Smooth muscle cell (in vitro differentiated cells): ENCODE results near the gene SUSD1. TPM values are rescaled to one million over a fixed set of nuclear protein-coding genes. Genes with fewer than 3 reads are reported as not detected.

Experiments
- DNase-seq: peaks from one replicate; lab custom pipeline; 2025; ENCODE audit not compliant: unreplicated experiment; lab: John Stamatoyannopoulos, UW
- H2AFZ ChIP-seq: fragments of 200-600 bp; sonication (generic); 2 replicates; pipeline ENCODE4 v1.6.0; 2016; ENCODE audit warnings: antibody characterized with exemption, low read depth, mild to moderate bottlenecking
- H3F3A ChIP-seq: fragments of 200-600 bp; sonication (generic); 2 replicates; pipeline ENCODE4 v1.6.0; 2017; ENCODE audit warnings: antibody characterized with exemption, low read depth
- H3K27ac ChIP-seq: fragments of 200-600 bp; sonication (generic); 2 replicates; pipeline ENCODE4 v1.5.1; 2016; ENCODE audit warnings: low read depth, mild to moderate bottlenecking
- H3K27me3 ChIP-seq: fragments of 200-600 bp; sonication (generic); 2 replicates; pipeline ENCODE4 v1.6.1; 2016; ENCODE audit warnings: low read depth, mild to moderate bottlenecking
- H3K36me3 ChIP-seq: fragments of 200-600 bp; sonication (generic); 2 replicates; pipeline ENCODE4 v1.5.1; 2016; ENCODE audit warnings: low read depth
- H3K4me1 ChIP-seq: fragments of 200-600 bp; sonication (generic); 2 replicates; pipeline ENCODE4 v1.5.1; 2016; ENCODE audit warnings: low read depth
- H3K4me2 ChIP-seq: fragments of 200-600 bp; sonication (generic); 2 replicates; pipeline ENCODE4 v1.6.0; 2016; ENCODE audit warnings: mild to moderate bottlenecking
- H3K4me3 ChIP-seq: fragments of 200-600 bp; sonication (generic); 2 replicates; pipeline ENCODE4 v1.5.1; 2016; ENCODE audit warnings: mild to moderate bottlenecking
- H3K79me2 ChIP-seq: fragments of 200-600 bp; sonication (generic); 2 replicates; pipeline ENCODE4 v1.6.0; 2016; ENCODE audit warnings: low read depth, mild to moderate bottlenecking
- H3K9ac ChIP-seq: fragments of 200-600 bp; sonication (generic); 2 replicates; pipeline ENCODE4 v1.6.0; 2016; ENCODE audit warnings: low read depth
- H3K9me3 ChIP-seq: fragments of 200-600 bp; sonication (generic); replicated peaks from 2 replicates; pipeline ENCODE4 v1.5.1; 2016; ENCODE audit warnings: low read depth
- H4K20me1 ChIP-seq: fragments of 200-600 bp; sonication (generic); 2 replicates; pipeline ENCODE4 v1.6.0; 2016; ENCODE audit warnings: low read depth
- CTCF ChIP-seq: fragments of 200-600 bp; sonication (generic); IDR thresholded peaks from 2 replicates; pipeline ENCODE4 v1.5.1; 2017; ENCODE audit warnings: borderline replicate concordance, mild to moderate bottlenecking, antibody characterized with exemption; ENCODE audit not compliant: insufficient read depth, poor library complexity, severe bottlenecking
- WGBS: methylation state at CpG from one replicate; pipeline ENCODE4 v1.1.7; 2016; ENCODE audit warnings: low lambda C conversion rate; 5-methylcytosine and 5-hydroxymethylcytosine counted together
- polyA plus RNA-seq: library from polyadenylated mRNA; unstranded; fragments of >200 nt; fragmentation: Nextera tagmentation; extraction: Ambion mirVana; gene quantifications from 2 replicates; pipeline ENCODE4 v1.2.1, GENCODE V29; 2016
- total RNA-seq: library from RNA; depleted of rRNA; stranded (reverse); fragments of >200 nt; gene quantifications from 2 replicates; pipeline ENCODE4 v1.2.3, GENCODE V29; 2014

The SUSD1 gene
- total and polyA plus RNA-seq, 2 experiments from 2014 or later, result 6.7 to 11.8 TPM

DNA sequence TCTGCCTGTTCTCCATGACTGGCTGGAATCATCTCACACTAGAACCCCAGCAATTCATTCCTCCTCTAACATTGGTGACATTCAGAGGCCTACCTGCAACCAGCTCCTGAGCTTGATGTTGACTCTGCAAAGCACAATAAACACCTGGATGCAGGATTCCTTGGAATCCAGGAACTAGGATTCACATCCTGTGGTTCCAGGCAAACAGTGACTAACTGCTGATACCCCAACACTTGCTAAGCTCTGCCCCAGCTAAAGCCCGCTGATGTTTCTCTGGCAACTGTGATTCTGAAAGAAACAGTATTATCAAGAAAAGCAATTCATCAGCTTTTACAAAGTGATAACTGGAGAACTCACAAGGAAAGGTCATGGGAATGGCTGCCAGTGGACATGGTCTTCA lies 29.2 kb downstream of the SUSD1 start:
- Histone ChIP-seq H3K27me3 (no peaks in the 10 kb centered on the region), H3K4me3 (no peak overlapping the region), H3F3A (no peaks in the 10 kb centered on the region), H3K27ac (no peak overlapping the region), H3K4me2 (no peak overlapping the region), H3K9me3 (no peaks in the 10 kb centered on the region), H2AFZ (no peak overlapping the region), H3K4me1 (no peaks in the 10 kb centered on the region), H3K36me3 (no peaks in the 10 kb centered on the region), H3K79me2 (no peaks in the 10 kb centered on the region), H3K9ac (no peak overlapping the region), H4K20me1 (no peaks in the 10 kb centered on the region)
- no peak for DNase-seq
- TF ChIP-seq CTCF, result no peak
- WGBS, result 77% methylated on average over 1 of the region's 1 CpG

GRCh38 chr9:112144807-112145206 lies 30.3 kb downstream of the SUSD1 start:
- H3K9me3 ChIP-seq, result no peaks in the 10 kb centered on the region
- no peak for TF ChIP-seq CTCF
- no peaks in the 10 kb centered on the region for H3K4me1 ChIP-seq
- no peak overlapping the region for H3K27ac ChIP-seq
- H3K79me2 ChIP-seq, result no peaks in the 10 kb centered on the region
- H3F3A ChIP-seq, result no peaks in the 10 kb centered on the region
- H3K4me2 ChIP-seq, result no peak overlapping the region
- no peak for DNase-seq
- H4K20me1 ChIP-seq, result no peaks in the 10 kb centered on the region
- 100% methylated on average over 2 of the region's 2 CpGs for WGBS
- H3K4me3 ChIP-seq, result no peak overlapping the region
- no peak overlapping the region for H3K9ac ChIP-seq
- H3K27me3 ChIP-seq, result no peaks in the 10 kb centered on the region
- no peaks in the 10 kb centered on the region for H3K36me3 ChIP-seq
- H2AFZ ChIP-seq, result no peak overlapping the region

DNA sequence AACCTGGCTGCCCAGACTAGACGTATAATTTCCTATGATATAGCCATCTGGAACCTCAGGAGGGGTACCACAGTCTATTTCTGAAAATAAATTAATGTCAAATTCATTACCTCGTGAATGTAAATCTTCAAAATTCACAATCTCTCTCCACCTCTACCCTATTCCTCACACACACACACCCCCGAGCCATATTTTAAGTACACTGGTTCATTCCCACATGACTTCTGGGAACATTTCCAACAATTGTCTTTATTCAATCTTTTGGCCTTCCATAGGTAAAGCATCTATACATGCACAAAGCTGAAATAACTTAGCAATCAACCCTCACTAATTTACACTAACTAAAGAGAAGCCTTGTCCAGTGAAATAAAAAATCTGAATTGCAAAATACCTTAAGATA lies 32.7 kb downstream of the SUSD1 start:
- H4K20me1 ChIP-seq, result no peaks in the 10 kb centered on the region
- no peaks in the 10 kb centered on the region for H3K79me2 ChIP-seq
- WGBS, result 98% methylated on average over 3 of the region's 3 CpGs
- no peaks in the 10 kb centered on the region for H3K9me3 ChIP-seq
- no peaks in the 10 kb centered on the region for H3K36me3 ChIP-seq
- no peak overlapping the region for H3K4me3 ChIP-seq
- DNase-seq, result no peak
- H3F3A ChIP-seq, result no peaks in the 10 kb centered on the region
- no peaks in the 10 kb centered on the region for H3K27me3 ChIP-seq
- no peak overlapping the region for H3K27ac ChIP-seq
- H3K9ac ChIP-seq, result no peak overlapping the region
- no peak overlapping the region for H3K4me2 ChIP-seq
- no peak overlapping the region for H2AFZ ChIP-seq
- TF ChIP-seq CTCF, result no peak
- H3K4me1 ChIP-seq, result no peaks in the 10 kb centered on the region

GRCh38 chr9:112140936-112141335 lies 34.2 kb downstream of the SUSD1 start:
- Histone ChIP-seq H3K4me3 (no peak overlapping the region), H3K9me3 (no peaks in the 10 kb centered on the region), H3K27ac (no peak overlapping the region), H3K79me2 (no peaks in the 10 kb centered on the region), H4K20me1 (no peaks in the 10 kb centered on the region), H3F3A (no peaks in the 10 kb centered on the region), H3K4me1 (no peaks in the 10 kb centered on the region), H3K9ac (no peak overlapping the region), H2AFZ (no peak overlapping the region), H3K27me3 (no peaks in the 10 kb centered on the region), H3K4me2 (no peak overlapping the region), H3K36me3 (no peaks in the 10 kb centered on the region)
- TF ChIP-seq CTCF, result no peak
- 89% methylated on average over 2 of the region's 2 CpGs for WGBS
- no peak for DNase-seq
